PC-3 (cell line): Measurements from ENCODE around the gene RCAN2. TPM values are rescaled to one million over a fixed set of nuclear protein-coding genes. Genes with fewer than 3 reads are reported as not detected.

Source experiments
- ATAC-seq: fragments of 200-7000 bp; cut with Tn5 transposase; 2 replicates; pipeline ENCODE4 v1.9.1; 2020; ENCODE audit warnings: mild to moderate bottlenecking, moderate library complexity
- BruUV-seq: library from RNA; stranded (reverse); fragments of 400-500 nt; replicated peaks from 2 replicates; lab custom pipeline; 2021; lab: Mats Ljungman, UMichigan
- CTCF ChIA-PET: fragments of 300-600 bp; sonication (Branson Sonifier 250); formaldehyde crosslinking; loops from one replicate; lab custom pipeline; 2022; ENCODE audit warnings: antibody characterized with exemption; lab: Charles Lee
- POLR2A ChIA-PET: fragments of 300-600 bp; sonication (Branson Sonifier 250); formaldehyde crosslinking; loops from one replicate; lab custom pipeline; 2022; ENCODE audit warnings: antibody characterized with exemption; ENCODE audit not compliant: unreplicated experiment; lab: Charles Lee
- DNase-seq: peaks from one replicate; pipeline ENCODE4 v3.0.0-alpha.2; 2015
- H2AFZ ChIP-seq: fragments of 300-600 bp; sonication (generic); 2 replicates; pipeline ENCODE4 v1.6.0; 2016; ENCODE audit warnings: antibody characterized with exemption, low read length
- H3F3A ChIP-seq: fragments of 300-600 bp; sonication (generic); one replicate; pipeline ENCODE4 v1.6.0; 2017; ENCODE audit warnings: antibody characterized with exemption, low read length, control low read depth, mild to moderate bottlenecking; ENCODE audit not compliant: unreplicated experiment
- H3K27ac ChIP-seq: fragments of 300-600 bp; sonication (generic); 2 replicates; pipeline ENCODE4 v1.5.1; 2016; ENCODE audit warnings: mild to moderate bottlenecking, low read length
- H3K27me3 ChIP-seq: fragments of 300-600 bp; sonication (generic); 2 replicates; pipeline ENCODE4 v1.6.1; 2016; ENCODE audit warnings: low read length, mixed read lengths
- H3K36me3 ChIP-seq: fragments of 300-600 bp; sonication (generic); 2 replicates; pipeline ENCODE4 v1.6.1; 2016; ENCODE audit warnings: low read depth, mixed run types, low read length, mixed read lengths
- H3K4me1 ChIP-seq: fragments of 300-600 bp; sonication (generic); 2 replicates; pipeline ENCODE4 v1.5.1; 2016; ENCODE audit warnings: low read length; ENCODE audit not compliant: insufficient read depth
- H3K4me2 ChIP-seq: fragments of 300-600 bp; sonication (generic); 2 replicates; pipeline ENCODE4 v1.6.0; 2016; ENCODE audit warnings: low read length
- H3K4me3 ChIP-seq: fragments of 300-600 bp; sonication (generic); 2 replicates; pipeline ENCODE4 v1.5.1; 2016; ENCODE audit warnings: mild to moderate bottlenecking, low read length, mixed read lengths
- H3K79me2 ChIP-seq: fragments of 300-600 bp; sonication (generic); 2 replicates; pipeline ENCODE4 v1.6.1; 2017; ENCODE audit warnings: low read length, mixed read lengths
- H3K9ac ChIP-seq: fragments of 300-600 bp; sonication (generic); 2 replicates; pipeline ENCODE4 v1.6.0; 2016; ENCODE audit warnings: mild to moderate bottlenecking, low read length
- H3K9me2 ChIP-seq: fragments of 300-600 bp; sonication (generic); replicated peaks from 2 replicates; pipeline ENCODE4 v1.6.1; 2016; ENCODE audit warnings: mixed run types, low read length, mixed read lengths
- H3K9me3 ChIP-seq: fragments of 300-600 bp; sonication (generic); 2 replicates; pipeline ENCODE4 v1.6.1; 2016; ENCODE audit warnings: low read length, mixed read lengths
- H4K20me1 ChIP-seq: fragments of 300-600 bp; sonication (generic); 2 replicates; pipeline ENCODE4 v1.6.1; 2016; ENCODE audit warnings: low read length, mixed read lengths
- EZH2 ChIP-seq: fragments of 300-600 bp; sonication (generic); IDR thresholded peaks from one replicate; pipeline ENCODE4 v1.6.1; 2017; ENCODE audit warnings: antibody characterized with exemption, mild to moderate bottlenecking, low read length; ENCODE audit not compliant: unreplicated experiment
- EZH2phosphoT487 ChIP-seq: fragments of 300-600 bp; sonication (generic); IDR thresholded peaks from 2 replicates; pipeline ENCODE4 v1.6.1; 2018; ENCODE audit warnings: mild to moderate bottlenecking, antibody characterized with exemption, low read length, borderline replicate concordance
- intact Hi-C: fragments of 100-400 bp; cut with micrococcal nuclease; formaldehyde crosslinking; loops from 2 replicates; pipeline ENCODE4 v1.9.0; 2023
- total RNA-seq: library from RNA; depleted of rRNA; stranded (reverse); fragments of >200 nt; gene quantifications from 2 replicates; pipeline ENCODE4 v1.2.3, GENCODE V29; 2014
- TF ChIP-seq, protein P1 (sequence below): fragments of 300-600 bp; sonication (generic); conservative IDR thresholded peaks from 2 replicates; pipeline ENCODE4 v1.5.1; 2017; ENCODE audit warnings: antibody characterized with exemption, low read depth, mild to moderate bottlenecking, low read length

RCAN2 gene
- total RNA-seq, 1 experiment from 2014 or later: not detected

DNA sequence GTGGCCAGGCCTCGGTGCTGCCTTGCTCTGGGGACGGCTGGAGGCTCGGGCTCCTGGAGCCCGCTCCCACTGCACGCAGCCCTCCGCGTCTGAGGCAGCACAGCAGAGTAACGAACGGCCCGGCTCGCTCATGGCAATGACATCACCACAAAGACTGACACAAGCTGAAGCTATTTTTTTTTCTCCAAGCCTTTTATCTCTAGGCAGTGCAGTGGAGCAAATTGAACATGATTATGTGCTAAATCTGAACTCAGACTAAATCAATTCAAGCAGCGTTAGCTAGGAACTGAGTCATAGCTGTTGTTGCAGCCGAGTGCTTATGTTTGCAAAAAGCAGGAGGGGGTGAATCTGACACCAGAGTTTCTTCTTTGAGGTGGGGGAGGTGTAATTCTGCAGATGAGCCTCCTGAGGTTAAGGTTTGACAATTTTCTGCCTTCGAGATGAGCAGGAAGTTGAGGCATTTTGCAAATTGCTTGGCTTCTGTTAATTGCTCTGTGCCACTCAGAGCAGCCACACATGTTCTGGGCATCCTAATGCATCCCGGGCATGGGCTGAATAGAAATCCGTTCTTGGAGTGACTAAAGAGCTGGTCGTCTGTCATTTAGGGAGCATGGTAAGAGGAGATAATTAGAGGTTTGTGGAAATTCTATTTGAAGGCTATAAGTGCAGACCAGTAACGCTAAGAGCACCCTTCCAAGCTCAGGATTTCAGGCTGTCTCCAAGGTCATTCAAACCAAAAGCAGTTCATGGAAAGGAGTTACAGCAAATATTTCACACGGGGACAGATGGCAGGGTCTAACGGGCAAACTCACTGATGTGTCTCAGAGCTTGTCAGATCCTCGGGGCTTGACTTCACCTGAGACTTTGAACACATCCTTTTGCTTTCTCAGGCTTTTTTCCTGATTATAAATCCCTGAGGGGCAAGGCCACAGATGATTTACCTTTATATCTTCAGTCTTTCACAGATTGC is 165.4 kb downstream of the RCAN2 start:
- Histone ChIP-seq H3F3A (no peaks in the 10 kb centered on the region), H3K36me3 (no peaks in the 10 kb centered on the region), H3K9me2 (no peaks in the 10 kb centered on the region), H3K4me1 (peaks cover 18% of the 10 kb centered on the region), H3K27me3 (peaks cover 44% of the 10 kb centered on the region), H4K20me1 (no peaks in the 10 kb centered on the region), H2AFZ (no peak overlapping the region), H3K27ac (no peak overlapping the region), H3K79me2 (no peaks in the 10 kb centered on the region), H3K9ac (no peak overlapping the region), H3K9me3 (no peaks in the 10 kb centered on the region), H3K4me2 (peak overlapping the region; percentile 45), H3K4me3 (no peak overlapping the region)
- POLR2A ChIA-PET: no interaction called here
- ATAC-seq (peak; percentile 42; the same call in 1 of the 2 replicates), DNase-seq (peak; percentile 55)
- intact Hi-C loops: no loop called here
- CTCF ChIA-PET: no interaction called here
- TF ChIP-seq EZH2phosphoT487: no peak
- TF ChIP-seq, protein P1, sequence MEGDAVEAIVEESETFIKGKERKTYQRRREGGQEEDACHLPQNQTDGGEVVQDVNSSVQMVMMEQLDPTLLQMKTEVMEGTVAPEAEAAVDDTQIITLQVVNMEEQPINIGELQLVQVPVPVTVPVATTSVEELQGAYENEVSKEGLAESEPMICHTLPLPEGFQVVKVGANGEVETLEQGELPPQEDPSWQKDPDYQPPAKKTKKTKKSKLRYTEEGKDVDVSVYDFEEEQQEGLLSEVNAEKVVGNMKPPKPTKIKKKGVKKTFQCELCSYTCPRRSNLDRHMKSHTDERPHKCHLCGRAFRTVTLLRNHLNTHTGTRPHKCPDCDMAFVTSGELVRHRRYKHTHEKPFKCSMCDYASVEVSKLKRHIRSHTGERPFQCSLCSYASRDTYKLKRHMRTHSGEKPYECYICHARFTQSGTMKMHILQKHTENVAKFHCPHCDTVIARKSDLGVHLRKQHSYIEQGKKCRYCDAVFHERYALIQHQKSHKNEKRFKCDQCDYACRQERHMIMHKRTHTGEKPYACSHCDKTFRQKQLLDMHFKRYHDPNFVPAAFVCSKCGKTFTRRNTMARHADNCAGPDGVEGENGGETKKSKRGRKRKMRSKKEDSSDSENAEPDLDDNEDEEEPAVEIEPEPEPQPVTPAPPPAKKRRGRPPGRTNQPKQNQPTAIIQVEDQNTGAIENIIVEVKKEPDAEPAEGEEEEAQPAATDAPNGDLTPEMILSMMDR: no peak
- no peak for TF ChIP-seq EZH2
- BruUV-seq: no TSS peak

GRCh38 chr6:46324706-46325105 is 166.5 kb downstream of the RCAN2 start:
- H3K9ac ChIP-seq: no peak overlapping the region
- no peak overlapping the region for H3K4me3 ChIP-seq
- H4K20me1 ChIP-seq: no peaks in the 10 kb centered on the region
- no TSS peak for BruUV-seq
- DNase-seq: no peak
- no peaks in the 10 kb centered on the region for H3K79me2 ChIP-seq
- no peaks in the 10 kb centered on the region for H3F3A ChIP-seq
- ChIA-PET POLR2A (no interaction called here), CTCF (no interaction called here)
- H3K36me3 ChIP-seq: no peaks in the 10 kb centered on the region
- H3K4me1 ChIP-seq: peaks cover 18% of the 10 kb centered on the region
- no peak for ATAC-seq
- peaks cover 40% of the 10 kb centered on the region for H3K27me3 ChIP-seq
- no peak overlapping the region for H3K27ac ChIP-seq
- no peak overlapping the region for H2AFZ ChIP-seq
- H3K9me2 ChIP-seq: no peaks in the 10 kb centered on the region
- no peak overlapping the region for H3K4me2 ChIP-seq
- TF ChIP-seq, protein P1: no peak
- no peak for TF ChIP-seq EZH2
- TF ChIP-seq EZH2phosphoT487: no peak
- no peaks in the 10 kb centered on the region for H3K9me3 ChIP-seq
- intact Hi-C loops: no loop called here
